GM13977 (cell line): ENCODE measurements around the gene CCL16.
"Not testable (repeated sequence)": the region's sequence is repeated elsewhere in the genome, so short reads cannot be mapped to it uniquely, and the experiment has no call there.

Source experiments
- DNase-seq: peaks from one replicate; pipeline ENCODE4 v3.0.0; 2012; ENCODE audit warnings: low spot score
- in situ Hi-C: fragments of 300-500 bp; cut with MboI; formaldehyde crosslinking; loops from one replicate; pipeline ENCODE4 v1.12.0; 2022; ENCODE audit warnings: low sequenced_read_pairs, low pct_unique_long_range_greater_than_20kb, mixed read lengths, inconsistent platforms; ENCODE audit not compliant: unreplicated experiment
- TF ChIP-seq, protein P1 (sequence below): IDR thresholded peaks from 2 replicates; pipeline ENCODE4 v1.5.1; 2012; ENCODE audit warnings: mild to moderate bottlenecking, control low read depth; ENCODE audit not compliant: insufficient read depth; ENCODE audit errors: extremely low read depth, missing control alignments

Gene CCL16

DNA sequence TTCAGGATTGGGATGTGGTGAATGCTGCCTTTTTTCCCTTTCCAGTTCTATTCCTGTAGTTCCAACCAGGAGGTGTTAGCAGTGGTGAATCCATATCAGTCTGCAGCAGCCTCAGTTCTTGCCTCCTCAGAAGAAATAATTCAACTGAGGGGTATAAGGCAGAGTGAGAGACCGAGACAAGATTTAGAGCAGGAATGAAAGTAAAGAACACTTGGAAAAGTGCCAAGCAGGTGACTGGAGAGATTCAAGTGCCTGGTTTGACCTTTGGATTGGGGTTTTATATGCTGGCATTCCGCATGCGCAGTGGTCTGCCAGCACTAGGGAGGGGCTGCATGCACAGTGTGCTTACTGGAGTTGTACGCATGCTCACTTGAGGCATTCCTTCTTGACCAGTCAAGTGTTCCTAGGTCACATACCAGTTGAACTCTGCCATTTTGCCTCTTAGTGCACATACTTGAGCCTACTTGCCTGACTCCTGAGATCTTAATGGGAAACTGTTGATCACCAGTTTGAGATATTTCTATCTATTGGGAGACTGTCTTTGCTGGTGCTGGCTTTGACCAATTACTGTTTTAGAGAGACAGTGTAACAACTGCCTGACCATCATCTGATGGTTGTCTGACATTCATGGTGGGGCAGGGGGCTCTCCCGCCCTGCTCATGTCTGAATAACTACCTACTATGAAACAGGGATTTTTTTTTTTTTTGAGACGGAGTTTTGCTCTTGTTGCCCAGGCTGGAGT lies 20.7 kb upstream of the CCL16 start:
- DNase-seq: no peak
- in situ Hi-C loops: no loop called here
- TF ChIP-seq, protein P1, sequence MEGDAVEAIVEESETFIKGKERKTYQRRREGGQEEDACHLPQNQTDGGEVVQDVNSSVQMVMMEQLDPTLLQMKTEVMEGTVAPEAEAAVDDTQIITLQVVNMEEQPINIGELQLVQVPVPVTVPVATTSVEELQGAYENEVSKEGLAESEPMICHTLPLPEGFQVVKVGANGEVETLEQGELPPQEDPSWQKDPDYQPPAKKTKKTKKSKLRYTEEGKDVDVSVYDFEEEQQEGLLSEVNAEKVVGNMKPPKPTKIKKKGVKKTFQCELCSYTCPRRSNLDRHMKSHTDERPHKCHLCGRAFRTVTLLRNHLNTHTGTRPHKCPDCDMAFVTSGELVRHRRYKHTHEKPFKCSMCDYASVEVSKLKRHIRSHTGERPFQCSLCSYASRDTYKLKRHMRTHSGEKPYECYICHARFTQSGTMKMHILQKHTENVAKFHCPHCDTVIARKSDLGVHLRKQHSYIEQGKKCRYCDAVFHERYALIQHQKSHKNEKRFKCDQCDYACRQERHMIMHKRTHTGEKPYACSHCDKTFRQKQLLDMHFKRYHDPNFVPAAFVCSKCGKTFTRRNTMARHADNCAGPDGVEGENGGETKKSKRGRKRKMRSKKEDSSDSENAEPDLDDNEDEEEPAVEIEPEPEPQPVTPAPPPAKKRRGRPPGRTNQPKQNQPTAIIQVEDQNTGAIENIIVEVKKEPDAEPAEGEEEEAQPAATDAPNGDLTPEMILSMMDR: no peak

DNA sequence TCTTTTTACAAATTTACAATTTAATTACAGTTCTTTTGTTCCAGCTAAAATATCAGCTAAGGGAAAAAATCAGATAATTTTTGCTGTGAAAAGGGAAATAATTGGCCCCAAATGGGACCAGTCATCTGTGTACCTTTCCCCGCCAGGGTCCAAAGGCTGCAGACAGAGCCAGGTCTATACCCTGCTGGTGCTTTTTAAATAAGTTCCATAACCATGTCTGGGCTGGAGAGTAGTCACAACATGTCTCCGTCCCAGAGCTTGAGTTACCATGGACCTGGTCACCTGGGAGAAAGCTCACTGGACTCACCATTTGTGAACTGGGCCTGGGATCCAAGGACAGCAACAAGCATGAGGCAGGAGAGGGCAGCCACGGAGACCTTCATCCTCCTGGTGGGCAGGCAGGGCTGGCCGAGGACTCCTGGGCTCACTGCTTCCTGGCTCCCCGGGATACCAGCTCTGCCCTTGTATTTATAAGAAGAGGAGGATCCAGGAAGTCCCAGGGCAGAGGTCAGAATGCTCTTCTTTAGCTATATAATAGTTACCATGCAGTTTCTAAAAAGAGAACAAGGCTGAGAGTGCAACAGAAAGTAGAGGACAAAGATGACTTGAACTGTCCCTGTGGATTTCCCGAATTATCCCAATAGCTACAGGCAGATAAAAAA lies 19.9 kb upstream of the CCL16 start, which contains the start of gene CCL15:
TSS of gene CCL15 (minus strand) at position 444 of the 662 bp plus-strand sequence. CDS start at position 383, 61 bp downstream.
- DNase-seq: no peak
- TF ChIP-seq, protein P1: no peak
- in situ Hi-C loops: no loop called here

DNA sequence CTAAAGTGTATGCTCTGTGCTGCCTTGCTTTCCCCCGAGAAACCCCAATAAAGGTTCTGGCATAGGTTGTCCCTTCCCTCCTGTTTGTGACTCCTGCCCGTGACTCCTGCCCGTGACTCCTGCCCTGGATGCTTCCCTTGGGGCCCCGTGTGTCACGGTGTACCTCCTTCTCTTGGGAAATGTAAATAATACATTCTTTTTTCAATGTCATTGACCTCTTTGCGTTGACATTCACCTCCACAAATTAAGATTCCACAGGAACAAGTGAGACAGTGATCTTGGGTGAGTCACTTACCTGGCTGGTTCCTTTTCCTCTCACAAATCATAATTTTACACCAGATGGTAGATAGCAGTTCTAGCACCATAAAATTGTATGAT lies 19.4 kb upstream of the CCL16 start:
- no peak for DNase-seq
- in situ Hi-C loops: no loop called here
- TF ChIP-seq, protein P1: no peak

DNA sequence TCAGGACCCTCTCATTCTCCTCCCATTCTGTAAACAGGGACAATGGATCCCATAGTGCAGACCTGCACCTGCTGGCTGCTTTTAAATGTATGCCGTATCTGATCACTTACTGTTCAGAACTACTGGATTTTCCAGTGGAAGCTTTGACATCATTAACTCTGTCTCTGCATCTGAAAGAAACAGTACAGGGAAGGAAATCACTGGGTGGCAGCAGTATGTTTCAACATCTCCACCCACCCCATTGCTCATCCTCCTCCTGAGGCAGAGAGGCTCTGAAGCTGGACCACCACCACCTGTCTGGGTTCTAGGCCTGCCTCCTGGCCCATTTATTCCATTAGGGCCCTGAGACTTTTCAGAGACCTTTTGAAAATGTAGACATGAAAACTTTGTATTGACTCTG lies 17.5 kb upstream of the CCL16 start:
- in situ Hi-C loops: no loop called here
- DNase-seq: no peak
- TF ChIP-seq, protein P1: no peak

DNA sequence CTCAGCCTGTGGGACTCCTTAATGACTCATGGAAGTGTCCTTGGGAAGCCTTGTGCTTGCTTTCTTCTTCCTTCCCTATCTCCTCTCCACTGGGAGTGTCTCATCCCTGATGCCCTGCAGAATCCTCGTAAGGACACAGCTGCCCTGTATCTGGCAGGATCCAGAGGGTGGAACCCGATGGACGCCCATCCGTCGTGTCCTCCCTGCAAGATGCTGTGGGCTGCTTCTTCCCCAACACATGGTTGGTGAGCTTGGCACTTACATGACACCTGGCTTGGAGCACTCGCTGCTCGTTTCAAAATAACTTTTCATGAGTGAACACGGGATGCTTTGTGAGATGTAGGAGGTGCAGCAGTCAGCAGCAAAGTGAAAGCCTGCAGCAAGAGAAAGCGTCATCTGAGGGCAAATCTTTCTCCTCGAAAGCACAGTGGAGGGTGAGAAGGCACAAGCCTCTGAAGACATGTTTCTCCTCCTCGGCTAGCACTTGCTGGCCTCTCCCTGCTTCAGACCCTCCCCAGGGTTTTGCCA lies 16.8 kb upstream of the CCL16 start:
- TF ChIP-seq, protein P1: no peak
- in situ Hi-C loops: no loop called here

DNA sequence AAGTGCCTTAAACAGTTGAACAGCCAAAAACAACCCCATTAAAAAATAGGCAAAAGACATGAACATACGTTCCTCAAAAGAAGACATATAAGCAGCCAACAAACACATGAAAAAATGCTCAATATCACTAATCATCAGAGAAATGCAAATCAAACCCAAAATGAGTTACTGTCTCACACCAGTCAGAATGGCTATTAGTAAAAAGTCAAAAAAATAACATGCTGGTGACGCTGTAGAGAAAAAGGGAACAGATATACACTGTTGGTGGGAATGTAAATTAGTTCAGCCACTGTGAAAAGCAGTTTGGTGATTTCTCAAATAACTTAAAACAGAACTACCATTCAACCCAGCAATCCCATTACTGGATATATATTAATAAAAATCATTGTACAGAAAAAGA lies 14.0 kb upstream of the CCL16 start:
- DNase-seq, in situ Hi-C loops: not testable (repeated sequence)

More for the DNA sequence above, 16.8 kb upstream of the CCL16 start:
- no peak for DNase-seq

DNA sequence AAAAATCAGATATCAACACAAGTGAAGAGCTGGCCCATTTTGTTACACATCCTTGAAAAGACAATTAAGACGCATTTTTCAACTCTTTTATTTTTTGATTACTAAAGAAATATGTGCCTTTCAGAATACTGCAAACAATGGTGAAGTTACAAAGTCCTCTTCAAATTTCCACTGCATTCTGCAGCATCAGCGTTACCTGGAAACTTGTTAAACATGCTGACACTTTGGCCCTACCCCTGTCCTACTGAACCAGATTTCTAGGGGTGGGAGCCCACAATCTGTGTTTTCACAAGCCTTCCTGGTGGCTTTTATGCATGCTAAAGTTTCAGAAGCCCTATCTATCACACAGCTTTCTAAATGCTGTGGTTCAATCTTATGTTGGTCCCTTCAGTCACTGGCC lies 9.8 kb upstream of the CCL16 start:
- TF ChIP-seq, protein P1: no peak
- no peak for DNase-seq

More for the DNA sequence above, 9.8 kb upstream of the CCL16 start:
- in situ Hi-C loops: no loop called here
